ENCODE measurements around the gene BZW2. TPM values are rescaled to one million over a fixed set of nuclear protein-coding genes. Genes with fewer than 3 reads are reported as not detected.

Gene BZW2
- polyA plus RNA-seq, 3 donors = 19.0 to 45.2 (median 36.4) TPM

GRCh38 chr7:16721541-16721940, 75.6 kb downstream of the BZW2 start:
- WGBS (ENCODE audit: insufficient coverage) = no CpG with 5 or more reads among the region's 4 CpGs
- no peak overlapping the region for H3K9ac ChIP-seq (ENCODE audit: insufficient read depth, low read length, poor library complexity, severe bottlenecking)
- H3K36me3 Mint-ChIP-seq = no peaks in the 10 kb centered on the region

GRCh38 chr7:16724344-16724743, 78.4 kb downstream of the BZW2 start:
- Histone ChIP-seq H3K36me3 (replicated peaks in 1 of 2; ENCODE audit: control insufficient read depth in 1 of 2, insufficient read depth in 2 of 2, low read length in 2 of 2) (no peaks in the 10 kb centered on the region), H3K4me3 (replicated peaks in 1 of 3; ENCODE audit: low read depth in 2 of 3, low read length in 3 of 3) (no peak overlapping the region), H3K27me3 (ENCODE audit: control insufficient read depth in 2 of 2, insufficient read depth in 2 of 2, low read length in 2 of 2) (no peaks in the 10 kb centered on the region), H3K4me1 (ENCODE audit: control insufficient read depth in 1 of 2, insufficient read depth in 2 of 2, low read length in 2 of 2) (no peaks in the 10 kb centered on the region), H2AFZ (ENCODE audit: insufficient read depth, low read depth, low read length, poor library complexity, severe bottlenecking) (no peak overlapping the region), H4K20me1 (ENCODE audit: insufficient read depth, low read length) (no peaks in the 10 kb centered on the region), H3K9me3 (replicated peaks in 1 of 2; ENCODE audit: control insufficient read depth in 1 of 2, insufficient read depth in 1 of 2, low read length in 2 of 2) (no peaks in the 10 kb centered on the region), H3K9ac (ENCODE audit: insufficient read depth, low read length, poor library complexity, severe bottlenecking) (no peak overlapping the region), H3K79me2 (ENCODE audit: insufficient read depth, low read length) (no peaks in the 10 kb centered on the region), H3K4me2 (replicated peaks; ENCODE audit: extremely low read depth, low read length, poor library complexity, severe bottlenecking) (no peak overlapping the region), H3K27ac (ENCODE audit: low read depth in 1 of 2, low read length in 2 of 2) (no peak overlapping the region)
- no peaks in the 10 kb centered on the region for H3K27me3 Mint-ChIP-seq (ENCODE audit: low read depth in 3 of 3)
- H3K36me3 Mint-ChIP-seq = no peaks in the 10 kb centered on the region
- no peaks in the 10 kb centered on the region for H3K9me3 Mint-ChIP-seq
- no peak overlapping the region for H3K27ac Mint-ChIP-seq
- no peaks in the 10 kb centered on the region for H3K4me1 Mint-ChIP-seq
- no peak for DNase-seq
- intact Hi-C loops (cut with micrococcal nuclease) = no loop called here
- TF ChIP-seq CTCF (IDR thresholded peaks at IDR 0.05) = no peak
- H3K4me3 Mint-ChIP-seq = no peak overlapping the region
- no CpG with 5 or more reads among the region's 1 CpG for WGBS (ENCODE audit: insufficient coverage)

More at GRCh38 chr7:16721541-16721940, 75.6 kb downstream of the BZW2 start:
- intact Hi-C loops (cut with micrococcal nuclease) = no loop called here
- no peaks in the 10 kb centered on the region for H3K79me2 ChIP-seq (ENCODE audit: insufficient read depth, low read length)
- H3K36me3 ChIP-seq (replicated peaks in 1 of 2; ENCODE audit: control insufficient read depth in 1 of 2, insufficient read depth in 2 of 2, low read length in 2 of 2) = no peaks in the 10 kb centered on the region
- no peaks in the 10 kb centered on the region for H3K27me3 ChIP-seq (ENCODE audit: control insufficient read depth in 2 of 2, insufficient read depth in 2 of 2, low read length in 2 of 2)
- no peak overlapping the region for H3K4me3 ChIP-seq (replicated peaks in 1 of 3; ENCODE audit: low read depth in 2 of 3, low read length in 3 of 3)
- H4K20me1 ChIP-seq (ENCODE audit: insufficient read depth, low read length) = no peaks in the 10 kb centered on the region
- H2AFZ ChIP-seq (ENCODE audit: insufficient read depth, low read depth, low read length, poor library complexity, severe bottlenecking) = no peak overlapping the region
- no peak overlapping the region for H3K4me2 ChIP-seq (replicated peaks; ENCODE audit: extremely low read depth, low read length, poor library complexity, severe bottlenecking)
- Mint-ChIP-seq H3K9me3 (no peaks in the 10 kb centered on the region), H3K27me3 (ENCODE audit: low read depth in 3 of 3) (no peaks in the 10 kb centered on the region), H3K4me3 (no peak overlapping the region), H3K27ac (no peak overlapping the region), H3K4me1 (no peaks in the 10 kb centered on the region)
- H3K27ac ChIP-seq (ENCODE audit: low read depth in 1 of 2, low read length in 2 of 2) = no peak overlapping the region
- TF ChIP-seq CTCF (IDR thresholded peaks at IDR 0.05) = no peak
- no peaks in the 10 kb centered on the region for H3K4me1 ChIP-seq (ENCODE audit: control insufficient read depth in 1 of 2, insufficient read depth in 2 of 2, low read length in 2 of 2)
- H3K9me3 ChIP-seq (replicated peaks in 1 of 2; ENCODE audit: control insufficient read depth in 1 of 2, insufficient read depth in 1 of 2, low read length in 2 of 2) = no peaks in the 10 kb centered on the region
- no peak for DNase-seq
